BE2C (cell line): ENCODE data around the gene DDC.
"Not testable (repeated sequence)": the region's sequence is repeated elsewhere in the genome, so short reads cannot be mapped to it uniquely, and the experiment has no call there.

Experiments used
- DNase-seq: peaks from one replicate; pipeline ENCODE4 v3.0.0-alpha.2; 2020
- H3K27me3 ChIP-seq: fragments of 250-450 bp; sonication (Bioruptor Pico); 2 replicates; pipeline ENCODE4 v1.5.1; 2020; ENCODE audit warnings: mild to moderate bottlenecking
- H3K36me3 ChIP-seq: fragments of 250-450 bp; sonication (Bioruptor Pico); 2 replicates; pipeline ENCODE4 v1.5.1; 2020; ENCODE audit warnings: mild to moderate bottlenecking
- H3K4me1 ChIP-seq: fragments of 250-450 bp; sonication (Bioruptor Pico); 2 replicates; pipeline ENCODE4 v1.5.1; 2020
- H3K4me3 ChIP-seq: 2 replicates; pipeline ENCODE4 v1.5.1; 2011; ENCODE audit warnings: low read depth, low read length
- H3K9me3 ChIP-seq: fragments of 250-450 bp; sonication (Bioruptor Pico); 2 replicates; pipeline ENCODE4 v1.5.1; 2020
- CTCF ChIP-seq: IDR thresholded peaks from 2 replicates; pipeline ENCODE4 v1.5.1; 2012; ENCODE audit warnings: mild to moderate bottlenecking, low read depth, low read length

The DDC gene

DNA sequence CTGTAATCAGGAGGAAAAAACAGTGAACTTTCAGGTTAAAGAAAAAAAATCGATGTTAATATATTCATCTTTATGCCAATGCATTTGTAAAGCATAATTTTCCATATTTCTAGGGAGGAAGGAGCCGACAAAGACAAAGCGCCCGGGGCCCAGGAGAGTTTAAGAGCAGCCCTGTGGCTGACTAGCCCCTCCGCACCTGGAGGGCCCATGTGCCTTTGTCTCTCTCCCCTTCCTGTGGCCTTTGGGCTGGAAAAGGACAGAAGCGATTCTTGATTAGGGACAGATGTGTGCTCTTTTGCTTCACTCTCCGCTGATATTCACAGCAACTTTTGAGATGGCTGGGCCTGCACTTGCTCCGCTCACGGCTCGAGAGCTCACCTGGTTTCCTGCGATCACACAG, 23.1 kb downstream of the DDC start:
- Histone ChIP-seq H3K4me3 (no peak overlapping the region), H3K27me3 (no peaks in the 10 kb centered on the region), H3K36me3 (peaks cover 97% of the 10 kb centered on the region), H3K9me3 (no peaks in the 10 kb centered on the region), H3K4me1 (peaks cover 6% of the 10 kb centered on the region; the same call in 1 of the 2 replicates)
- no peak for DNase-seq
- no peak for TF ChIP-seq CTCF

DNA sequence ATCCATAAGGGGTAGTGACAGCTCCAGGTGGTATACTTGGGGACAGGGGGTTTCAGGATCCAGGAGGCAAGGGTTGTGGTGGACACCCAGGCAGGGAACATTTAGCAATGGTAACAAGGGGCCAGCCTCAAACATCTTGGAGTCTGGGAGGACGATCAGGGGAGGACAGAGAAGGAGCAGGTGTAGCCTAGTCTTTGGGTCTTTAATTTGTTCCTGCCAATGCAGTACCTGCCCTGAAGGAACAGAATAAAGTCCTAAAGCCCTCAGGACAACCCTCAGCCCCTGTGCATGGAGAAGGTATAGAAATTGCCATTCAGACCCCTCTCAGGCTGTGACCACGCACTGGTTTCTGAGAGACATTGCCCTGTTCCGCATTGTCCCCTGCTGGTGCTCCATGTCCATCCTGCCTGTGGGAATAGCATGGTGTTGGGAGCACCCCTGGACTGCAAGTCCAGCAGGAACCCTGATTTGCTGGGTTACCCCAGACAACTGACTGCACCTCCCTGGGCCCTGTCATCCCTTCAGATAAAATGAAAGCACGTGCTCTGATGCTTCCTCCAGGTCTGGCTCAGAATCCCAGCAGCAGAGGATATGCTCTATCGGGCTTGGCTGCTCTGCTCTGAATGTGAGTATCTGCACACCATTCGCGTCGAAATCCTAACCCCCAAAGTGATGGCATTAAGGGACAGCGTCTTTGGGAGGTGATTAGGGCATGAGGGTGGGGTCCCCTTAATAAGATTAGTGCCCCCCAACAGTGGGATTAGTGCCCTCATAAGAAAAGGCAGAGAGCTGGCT, 24.2 kb downstream of the DDC start:
- H3K4me1 ChIP-seq: peaks cover 4% of the 10 kb centered on the region
- H3K9me3 ChIP-seq: no peaks in the 10 kb centered on the region
- no peak for DNase-seq
- H3K36me3 ChIP-seq: peaks cover 99% of the 10 kb centered on the region
- TF ChIP-seq CTCF: no peak
- no peak overlapping the region for H3K4me3 ChIP-seq
- H3K27me3 ChIP-seq: no peaks in the 10 kb centered on the region

- H3K4me3 ChIP-seq: no peak overlapping the region
- no peaks in the 10 kb centered on the region for H3K27me3 ChIP-seq
- TF ChIP-seq CTCF: no peak
- peaks cover 96% of the 10 kb centered on the region for H3K36me3 ChIP-seq
- no peaks in the 10 kb centered on the region for H3K9me3 ChIP-seq
- DNase-seq: no peak
- peaks cover 14% of the 10 kb centered on the region for H3K4me1 ChIP-seq
Observed at GRCh38 chr7:50539725-50540124, 25.5 kb downstream of the DDC start.

- no peaks in the 10 kb centered on the region for H3K9me3 ChIP-seq
- no peak overlapping the region for H3K4me3 ChIP-seq
- H3K27me3 ChIP-seq: no peaks in the 10 kb centered on the region
- H3K36me3 ChIP-seq: peaks cover 93% of the 10 kb centered on the region
- peaks cover 27% of the 10 kb centered on the region for H3K4me1 ChIP-seq
- TF ChIP-seq CTCF: no peak
- no peak for DNase-seq
Observed at GRCh38 chr7:50538478-50538877, 26.7 kb downstream of the DDC start.

DNA sequence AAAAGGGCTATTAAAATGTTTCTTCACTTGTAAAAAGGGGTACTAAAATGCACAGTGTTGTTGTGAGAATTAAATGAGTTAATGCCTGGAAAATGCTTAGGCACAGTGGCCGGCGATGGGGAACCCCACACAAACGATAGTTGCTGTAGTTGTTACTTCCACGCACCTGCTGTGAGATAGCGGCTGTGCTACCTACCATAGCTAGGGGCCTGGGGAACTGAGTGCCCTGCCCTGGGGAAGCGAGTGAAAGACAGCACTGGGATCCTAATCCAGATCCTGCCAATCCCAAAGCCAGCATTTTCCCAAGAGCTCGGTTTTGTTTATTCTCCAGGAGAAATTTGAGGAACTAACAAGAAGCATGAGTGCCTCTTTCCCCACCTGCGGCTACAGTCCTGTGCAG, 27.8 kb downstream of the DDC start:
- DNase-seq: no peak
- peaks cover 90% of the 10 kb centered on the region for H3K36me3 ChIP-seq
- no peaks in the 10 kb centered on the region for H3K27me3 ChIP-seq
- TF ChIP-seq CTCF: no peak
- H3K4me1 ChIP-seq: peaks cover 37% of the 10 kb centered on the region
- H3K9me3 ChIP-seq: no peaks in the 10 kb centered on the region
- H3K4me3 ChIP-seq: no peak overlapping the region

- not testable (repeated sequence) for H3K4me3 ChIP-seq
- H3K4me1 ChIP-seq: peaks cover 51% of the 10 kb centered on the region
Observed at GRCh38 chr7:50535291-50535711, 29.9 kb downstream of the DDC start.

More at GRCh38 chr7:50535291-50535711, 29.9 kb downstream of the DDC start:
- DNase-seq, H3K9me3 ChIP-seq, H3K27me3 ChIP-seq: not testable (repeated sequence)
- peaks cover 81% of the 10 kb centered on the region for H3K36me3 ChIP-seq
